Keratinocyte (primary cell): ENCODE data around the gene CORO1C. TPM values are rescaled to one million over a fixed set of nuclear protein-coding genes. Genes with fewer than 3 reads are reported as not detected.

Experiments used
- DNase-seq: peaks from one replicate; pipeline ENCODE4 v3.0.0-alpha.2; 2011; ENCODE audit warnings: low read depth, missing footprints, low spot score
- FAIRE-seq: peaks from 2 replicates; lab custom pipeline; 2011; peaks lifted over from hg19 to GRCh38; lab: Jason Lieb, UNC
- H2AFZ ChIP-seq: 2 replicates; pipeline ENCODE4 v1.6.0; 2012; ENCODE audit warnings: low read length, control low read depth, inconsistent platforms; ENCODE audit not compliant: control insufficient read depth
- H3K27ac ChIP-seq: 2 replicates; pipeline ENCODE4 v1.5.1; 2011; ENCODE audit warnings: low read length; ENCODE audit not compliant: control insufficient read depth, insufficient read depth
- H3K27me3 ChIP-seq: 3 replicates; pipeline ENCODE4 v1.6.0; 2011; ENCODE audit warnings: low read length; ENCODE audit not compliant: control insufficient read depth, insufficient read depth; ENCODE audit errors: extremely low read depth
- H3K36me3 ChIP-seq, 2 experiments: 2 replicates in 1 of 2; 3 replicates in 1 of 2; pipeline ENCODE4 v1.5.1; 2011; ENCODE audit warnings: low read length in 2 of 2, mild to moderate bottlenecking in 1 of 2; ENCODE audit not compliant: control insufficient read depth in 2 of 2, insufficient read depth in 2 of 2; ENCODE audit errors: extremely low read depth in 1 of 2
- H3K4me1 ChIP-seq: 3 replicates; pipeline ENCODE4 v1.5.1; 2011; ENCODE audit warnings: low read length; ENCODE audit not compliant: control insufficient read depth, insufficient read depth; ENCODE audit errors: extremely low read depth
- H3K4me2 ChIP-seq: 3 replicates; pipeline ENCODE4 v1.6.0; 2011; ENCODE audit warnings: low read depth, low read length; ENCODE audit not compliant: control insufficient read depth, insufficient read depth; ENCODE audit errors: extremely low read depth
- H3K4me3 ChIP-seq, 3 experiments: fragments of 200-600 bp in 1 of 3; sonication (generic) in 1 of 3; 2 replicates in 2 of 3; 3 replicates in 1 of 3; pipeline ENCODE4 v1.5.1; 2011 to 2016; ENCODE audit warnings: low read length in 3 of 3, mild to moderate bottlenecking in 3 of 3, control low read depth in 2 of 3, inconsistent platforms in 1 of 3, low read depth in 1 of 3, mixed read lengths in 1 of 3, mixed run types in 1 of 3, moderate library complexity in 1 of 3; ENCODE audit not compliant: control insufficient read depth in 2 of 3, insufficient read depth in 2 of 3; ENCODE audit errors: extremely low read depth in 1 of 3
- H3K79me2 ChIP-seq: 2 replicates; pipeline ENCODE4 v1.6.0; 2012; ENCODE audit warnings: low read length; ENCODE audit not compliant: control insufficient read depth, insufficient read depth
- H3K9ac ChIP-seq: 3 replicates; pipeline ENCODE4 v1.6.0; 2011; ENCODE audit warnings: low read length; ENCODE audit not compliant: control insufficient read depth, insufficient read depth; ENCODE audit errors: extremely low read depth
- H3K9me1 ChIP-seq: 3 replicates; pipeline ENCODE4 v1.6.0; 2011; ENCODE audit warnings: low read length; ENCODE audit not compliant: control insufficient read depth, insufficient read depth; ENCODE audit errors: extremely low read depth
- H3K9me3 ChIP-seq: 2 replicates; pipeline ENCODE4 v1.5.1; 2012; ENCODE audit warnings: low read depth, low read length; ENCODE audit not compliant: control insufficient read depth
- H4K20me1 ChIP-seq: 3 replicates; pipeline ENCODE4 v1.6.0; 2011; ENCODE audit warnings: low read length; ENCODE audit not compliant: control insufficient read depth, insufficient read depth; ENCODE audit errors: extremely low read depth
- EZH2 ChIP-seq: IDR thresholded peaks from one replicate; pipeline ENCODE4 v1.6.1; 2012; ENCODE audit warnings: inconsistent platforms, mild to moderate bottlenecking, low read length, moderate library complexity
- dilution Hi-C: fragments of 300-500 bp; cut with MboI; formaldehyde crosslinking; loops from one replicate; pipeline ENCODE4 v1.7.0; 2020; ENCODE audit warnings: low sequenced_read_pairs; ENCODE audit not compliant: extremely low pct_ligation_motif_present
- polyA plus RNA-seq, 5 experiments: library from polyadenylated mRNA; depleted of rRNA in 3 of 5; stranded (reverse) in 3 of 5; stranded (forward) in 1 of 5; unstranded in 1 of 5; fragments of >200 nt; gene quantifications; 1 replicate in 1 of 5; 2 replicates in 3 of 5; 3 replicates in 1 of 5; pipeline versions ENCODE4 v1.2.1 to v1.2.3, GENCODE V29; 2011 to 2012; ENCODE audit warnings: missing spikeins in 2 of 5, low read depth in 1 of 5, low replicate concordance in 1 of 5
- TF ChIP-seq, protein P1 (sequence below), 3 experiments: IDR thresholded peaks in 1 of 3; conservative IDR thresholded peaks in 1 of 3; optimal IDR thresholded peaks in 1 of 3; 2 replicates in 2 of 3; 3 replicates in 1 of 3; pipeline versions ENCODE3 to v1.5.1; 2011; ENCODE audit warnings: low read length in 3 of 3, mild to moderate bottlenecking in 3 of 3, moderate library complexity in 2 of 3, control low read depth in 1 of 3, inconsistent platforms in 1 of 3; ENCODE audit not compliant: insufficient read depth in 2 of 3; ENCODE audit errors: extremely low read depth in 1 of 3

The CORO1C gene
- polyA plus RNA-seq, 1 donor (not counting 4 experiments of a cell fraction or from before 2014, with no cell fraction given): 283 TPM

DNA sequence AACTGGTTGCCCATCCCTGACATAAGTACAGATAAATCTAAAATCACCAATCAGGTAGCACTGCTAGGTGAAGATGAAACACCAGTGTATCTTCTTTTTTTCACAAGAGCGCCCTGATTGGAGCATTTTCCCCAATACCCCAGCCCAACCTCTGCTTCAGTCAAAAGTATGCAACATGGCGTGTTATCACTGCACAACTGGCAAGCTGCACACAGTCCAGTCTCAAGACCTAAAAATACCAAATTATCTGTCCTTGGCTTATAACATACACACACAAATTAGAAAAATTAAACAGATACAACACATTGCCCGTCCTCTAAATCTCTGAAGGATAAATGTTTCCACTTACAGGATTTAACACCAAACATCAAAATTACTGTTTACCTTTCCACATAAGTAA is 77.4 kb downstream of the CORO1C start:
- TF ChIP-seq, protein P1, sequence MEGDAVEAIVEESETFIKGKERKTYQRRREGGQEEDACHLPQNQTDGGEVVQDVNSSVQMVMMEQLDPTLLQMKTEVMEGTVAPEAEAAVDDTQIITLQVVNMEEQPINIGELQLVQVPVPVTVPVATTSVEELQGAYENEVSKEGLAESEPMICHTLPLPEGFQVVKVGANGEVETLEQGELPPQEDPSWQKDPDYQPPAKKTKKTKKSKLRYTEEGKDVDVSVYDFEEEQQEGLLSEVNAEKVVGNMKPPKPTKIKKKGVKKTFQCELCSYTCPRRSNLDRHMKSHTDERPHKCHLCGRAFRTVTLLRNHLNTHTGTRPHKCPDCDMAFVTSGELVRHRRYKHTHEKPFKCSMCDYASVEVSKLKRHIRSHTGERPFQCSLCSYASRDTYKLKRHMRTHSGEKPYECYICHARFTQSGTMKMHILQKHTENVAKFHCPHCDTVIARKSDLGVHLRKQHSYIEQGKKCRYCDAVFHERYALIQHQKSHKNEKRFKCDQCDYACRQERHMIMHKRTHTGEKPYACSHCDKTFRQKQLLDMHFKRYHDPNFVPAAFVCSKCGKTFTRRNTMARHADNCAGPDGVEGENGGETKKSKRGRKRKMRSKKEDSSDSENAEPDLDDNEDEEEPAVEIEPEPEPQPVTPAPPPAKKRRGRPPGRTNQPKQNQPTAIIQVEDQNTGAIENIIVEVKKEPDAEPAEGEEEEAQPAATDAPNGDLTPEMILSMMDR (optimal IDR thresholded peaks at IDR 0.05 in 1 of 3, IDR thresholded peaks at IDR 0.05 in 1 of 3, conservative IDR thresholded peaks at IDR 0.05 in 1 of 3; ENCODE audit: extremely low read depth in 1 of 3, insufficient read depth in 2 of 3, low read length in 3 of 3): no peak
- no peak for TF ChIP-seq EZH2
- DNase-seq: no peak
- Histone ChIP-seq H2AFZ (no peak overlapping the region), H3K9me3 (no peaks in the 10 kb centered on the region), H4K20me1 (no peaks in the 10 kb centered on the region), H3K36me3 (peaks cover 42 to 44% of the 10 kb centered on the region in 2 experiments), H3K4me3 (no peak overlapping the region), H3K27me3 (no peaks in the 10 kb centered on the region), H3K4me2 (no peak overlapping the region), H3K79me2 (peaks cover 3% of the 10 kb centered on the region), H3K27ac (no peak overlapping the region), H3K9me1 (no peaks in the 10 kb centered on the region), H3K4me1 (no peaks in the 10 kb centered on the region), H3K9ac (no peak overlapping the region)
- dilution Hi-C loops: no loop called here
- no peak for FAIRE-seq

DNA sequence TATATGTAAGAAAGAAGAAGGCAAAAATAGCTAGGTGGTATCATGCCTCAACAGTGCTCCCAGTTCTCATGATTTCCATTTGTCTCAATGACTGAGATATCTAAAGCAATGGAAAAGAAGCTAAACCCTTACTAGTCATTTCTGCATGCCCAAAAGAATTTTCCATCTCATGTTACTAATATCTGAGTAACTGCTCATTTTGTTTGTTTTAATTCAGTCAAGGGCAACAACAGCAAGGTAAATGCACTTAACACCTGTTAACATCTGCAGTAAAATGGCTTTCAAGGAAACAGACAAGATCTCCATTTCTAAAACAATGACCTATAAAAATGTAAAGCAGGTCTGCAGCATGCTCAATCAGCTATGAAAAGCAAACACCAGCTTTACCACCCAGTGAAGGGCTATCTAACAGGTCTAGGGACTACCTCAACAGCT is 78.2 kb downstream of the CORO1C start:
- Histone ChIP-seq H3K9me3 (no peaks in the 10 kb centered on the region), H3K4me1 (no peaks in the 10 kb centered on the region), H3K36me3 (peaks cover 41 to 47% of the 10 kb centered on the region in 2 experiments), H4K20me1 (no peaks in the 10 kb centered on the region), H3K27me3 (no peaks in the 10 kb centered on the region), H3K4me2 (no peak overlapping the region), H3K9ac (no peak overlapping the region), H2AFZ (no peak overlapping the region), H3K79me2 (peaks cover 3% of the 10 kb centered on the region), H3K4me3 (no peak overlapping the region), H3K27ac (no peak overlapping the region), H3K9me1 (no peaks in the 10 kb centered on the region)
- dilution Hi-C loops: no loop called here
- DNase-seq: no peak
- FAIRE-seq: no peak
- TF ChIP-seq, protein P1 (optimal IDR thresholded peaks at IDR 0.05 in 1 of 3, IDR thresholded peaks at IDR 0.05 in 1 of 3, conservative IDR thresholded peaks at IDR 0.05 in 1 of 3; ENCODE audit: extremely low read depth in 1 of 3, insufficient read depth in 2 of 3, low read length in 3 of 3): no peak
- no peak for TF ChIP-seq EZH2
